ENCODE results near the gene S100A5. TPM values are rescaled to one million over a fixed set of nuclear protein-coding genes. Genes with fewer than 3 reads are reported as not detected.

The S100A5 gene
- 0.98 and 2.3 TPM in 2 replicates for total RNA-seq (2014; rRNA removed; shearing (Covaris generic))

DNA sequence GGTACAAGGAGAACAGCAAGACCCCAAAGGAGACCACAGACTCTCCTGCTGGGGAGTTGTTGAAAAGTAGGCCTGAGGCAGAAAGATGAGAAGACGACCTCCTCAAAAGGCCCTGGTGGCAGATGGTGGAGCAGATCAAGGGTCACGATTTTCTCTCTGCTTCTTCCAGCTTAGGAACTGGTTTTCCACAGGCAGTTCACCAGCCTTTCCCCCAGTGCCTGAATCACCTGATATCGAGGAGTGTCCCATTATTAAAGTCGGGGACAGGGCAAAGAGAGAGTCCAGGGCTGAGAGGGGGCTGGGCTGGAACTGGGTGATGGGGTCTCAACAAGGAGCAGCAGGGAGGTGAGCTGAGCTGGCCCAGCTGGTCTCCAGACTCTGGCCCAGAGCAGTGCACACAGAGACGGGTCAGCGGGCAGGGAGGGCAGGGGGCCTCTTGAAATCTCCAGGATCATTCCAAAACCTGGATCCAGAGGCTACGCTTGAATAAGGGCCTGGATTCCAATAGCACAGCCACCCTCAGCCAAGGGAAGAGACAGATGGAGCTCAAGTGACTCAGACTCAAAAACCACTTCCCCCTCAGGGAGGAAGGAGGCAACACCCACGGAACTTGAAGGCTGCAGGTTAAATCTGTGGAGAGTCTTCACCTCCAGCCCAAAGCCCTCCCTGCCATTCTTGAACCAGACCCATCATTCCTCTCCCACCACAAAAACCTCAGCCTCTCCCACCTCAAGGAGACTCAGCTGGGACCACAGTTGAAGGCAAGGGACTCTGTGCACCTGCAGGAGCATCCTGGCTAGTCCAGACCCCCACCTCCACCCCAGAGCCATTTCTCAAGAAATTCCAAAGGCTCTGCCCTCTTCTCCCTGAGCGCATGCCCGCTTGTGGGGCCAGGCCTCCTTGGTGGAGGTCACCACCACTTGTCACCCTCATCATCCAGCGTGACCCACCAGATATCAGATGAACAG lies at the start of gene S100A5:
TSS of gene S100A5 (minus strand) at position 541 of the 968 bp plus-strand sequence. CDS start 743 bp downstream, outside the sequence.

GRCh38 chr1:153565529-153566374 lies 25.0 kb upstream of the S100A5 start, which contains the start of gene S100A2:
Gene S100A2, minus strand, starts transcription at chr1:153565844. Its CDS starts 1,967 bp downstream, at chr1:153563877.

GRCh38 chr1:153548722-153549688 lies 8.3 kb upstream of the S100A5 start, which contains the start of gene S100A3:
Gene S100A3, minus strand, starts transcription at chr1:153549258. Its CDS starts 773 bp downstream, at chr1:153548485.

DNA sequence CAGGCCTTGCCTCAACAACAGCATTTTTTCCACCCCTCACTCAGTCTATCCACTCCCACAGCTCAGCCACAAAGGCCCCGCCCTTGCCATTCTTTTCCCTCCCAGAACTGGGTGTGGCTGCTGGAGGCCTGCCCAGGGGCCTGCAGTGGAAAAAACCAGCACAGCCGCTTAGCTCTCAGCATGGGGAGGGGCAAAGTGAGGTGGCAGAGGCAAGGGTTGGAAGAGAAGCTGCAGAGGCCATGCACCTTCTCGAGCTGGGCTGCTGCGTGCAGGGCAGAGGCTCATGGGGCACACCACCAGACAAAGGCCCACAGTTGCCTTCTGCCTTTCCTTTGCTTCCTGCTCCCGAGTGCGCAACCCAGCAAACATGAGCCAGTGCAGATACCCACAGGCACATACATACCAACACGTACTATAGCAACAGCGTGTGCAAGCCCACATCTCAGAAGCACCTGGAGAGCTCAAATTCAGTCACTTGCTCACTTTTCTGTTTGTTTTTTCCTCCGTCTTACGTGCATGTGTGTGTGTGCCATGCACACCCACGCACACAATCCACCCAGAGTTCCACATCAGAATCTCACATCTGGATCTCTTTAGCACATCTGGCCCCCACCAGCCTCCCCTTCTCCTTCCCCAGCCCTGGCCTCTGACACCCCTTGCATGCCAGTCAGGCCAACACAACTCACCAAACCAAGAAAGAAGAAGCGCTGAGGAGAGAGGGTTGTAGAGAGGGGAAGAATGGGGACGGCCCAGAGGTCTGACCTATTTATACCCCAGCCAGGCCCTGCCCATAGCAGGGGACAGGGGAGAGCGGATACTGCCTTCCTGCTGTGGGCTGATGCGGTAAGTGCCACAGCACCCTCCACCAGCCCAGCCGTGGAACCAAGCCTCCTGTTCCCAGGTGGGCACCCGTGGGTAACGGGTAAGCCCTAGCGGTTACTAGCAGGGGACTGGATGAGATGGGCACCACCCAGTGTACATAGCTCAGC lies 4.6 kb upstream of the S100A5 start, which contains the start of gene S100A4:
TSS of gene S100A4 (minus strand) at position 740 of the 989 bp plus-strand sequence. CDS start 1,012 bp downstream, outside the sequence.

DNA sequence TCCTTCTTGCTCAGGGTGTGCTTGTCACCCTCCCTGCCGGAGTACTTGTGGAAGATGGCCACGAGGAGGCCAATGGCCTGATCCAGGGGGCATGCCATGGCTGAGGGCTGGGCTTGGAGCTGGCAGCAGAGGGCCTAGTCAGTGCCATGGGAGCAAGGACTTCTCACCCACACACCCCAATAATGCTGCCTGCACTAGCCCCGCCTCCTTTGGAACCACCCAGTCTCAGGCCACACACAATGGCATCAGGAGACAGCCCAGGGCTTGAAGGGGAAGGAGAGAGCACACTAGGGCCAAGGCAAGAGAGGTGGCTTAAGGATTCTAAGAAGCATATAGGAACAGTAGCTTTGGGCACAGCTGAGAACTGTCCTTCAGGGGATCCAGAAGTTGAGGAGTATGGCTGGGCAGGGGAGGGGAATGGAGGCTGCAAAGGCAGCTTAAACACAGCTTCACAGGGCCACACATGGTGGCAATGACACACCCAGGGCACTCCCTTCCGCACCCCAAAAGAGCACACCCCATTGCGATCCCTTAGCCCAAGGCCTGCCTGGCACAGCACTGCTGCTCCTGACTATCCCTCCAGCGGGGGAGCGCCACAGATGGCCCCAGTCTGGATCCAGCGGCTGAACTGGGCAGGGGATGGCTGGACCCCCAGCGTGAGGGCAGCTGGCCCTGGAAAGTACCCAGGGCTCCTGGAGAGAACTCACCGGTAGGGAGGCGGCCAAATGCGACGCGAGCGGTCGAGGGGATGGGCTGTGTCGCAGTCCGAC lies 5.3 kb downstream of the S100A5 start, which contains the start of gene S100A6:
TSS of gene S100A6 (minus strand) at position 750 of the 770 bp plus-strand sequence. CDS start at position 98, 652 bp downstream.

Other genes starting within 250 kb of the S100A5 start
- gene PGLYRP3, start 228.0 kb downstream of the S100A5 start, total RNA-seq (2014; rRNA removed; shearing (Covaris generic)): not detected in 2 replicates
- not detected in 2 replicates for gene PGLYRP4, start 192.1 kb downstream of the S100A5 start, total RNA-seq (2014; rRNA removed; shearing (Covaris generic))
- not detected in 2 replicates for gene S100A9, start 183.1 kb downstream of the S100A5 start, total RNA-seq (2014; rRNA removed; shearing (Covaris generic))
- gene S100A12, start 165.3 kb downstream of the S100A5 start, total RNA-seq (2014; rRNA removed; shearing (Covaris generic)): not detected in 2 replicates
- not detected in 2 replicates for gene S100A8, start 149.9 kb downstream of the S100A5 start, total RNA-seq (2014; rRNA removed; shearing (Covaris generic))
- gene S100A7A, start 124.4 kb downstream of the S100A5 start, total RNA-seq (2014; rRNA removed; shearing (Covaris generic)): not detected in 2 replicates
- not detected in 2 replicates for gene S100A7, start 80.3 kb downstream of the S100A5 start, total RNA-seq (2014; rRNA removed; shearing (Covaris generic))
- gene S100A6, start 4.9 kb downstream of the S100A5 start, total RNA-seq (2014; rRNA removed; shearing (Covaris generic)): 2,053 and 2,077 TPM in 2 replicates
- 142 and 157 TPM in 2 replicates for gene S100A4, start 4.9 kb upstream of the S100A5 start, total RNA-seq (2014; rRNA removed; shearing (Covaris generic))
- 13.9 and 14.8 TPM in 2 replicates for gene S100A3, start 8.3 kb upstream of the S100A5 start, total RNA-seq (2014; rRNA removed; shearing (Covaris generic))
- gene S100A2, start 24.9 kb upstream of the S100A5 start, total RNA-seq (2014; rRNA removed; shearing (Covaris generic)): 53.8 and 59.7 TPM in 2 replicates
- gene S100A16, start 72.2 kb upstream of the S100A5 start, total RNA-seq (2014; rRNA removed; shearing (Covaris generic)): 436 and 451 TPM in 2 replicates
- 1.1 and 1.8 TPM in 2 replicates for gene S100A14, start 75.4 kb upstream of the S100A5 start, total RNA-seq (2014; rRNA removed; shearing (Covaris generic))
- gene S100A13, start 86.6 kb upstream of the S100A5 start, total RNA-seq (2014; rRNA removed; shearing (Covaris generic)): 583 and 631 TPM in 2 replicates
- gene S100A1, start 87.5 kb upstream of the S100A5 start, total RNA-seq (2014; rRNA removed; shearing (Covaris generic)): 151 and 162 TPM in 2 replicates
- 104 and 111 TPM in 2 replicates for gene CHTOP, start 93.1 kb upstream of the S100A5 start, total RNA-seq (2014; rRNA removed; shearing (Covaris generic))
- gene SNAPIN, start 117.8 kb upstream of the S100A5 start, total RNA-seq (2014; rRNA removed; shearing (Covaris generic)): 71.7 and 73.3 TPM in 2 replicates
- 302 and 316 TPM in 2 replicates for gene ILF2, start 130.1 kb upstream of the S100A5 start, total RNA-seq (2014; rRNA removed; shearing (Covaris generic))
- 0.24 and 0.26 TPM in 2 replicates for gene NPR1, start 137.8 kb upstream of the S100A5 start, total RNA-seq (2014; rRNA removed; shearing (Covaris generic))
- gene INTS3, start 187.1 kb upstream of the S100A5 start, total RNA-seq (2014; rRNA removed; shearing (Covaris generic)): 37.6 and 41.5 TPM in 2 replicates
- gene SLC27A3, start 234.5 kb upstream of the S100A5 start, total RNA-seq (2014; rRNA removed; shearing (Covaris generic)): 10.2 and 14.5 TPM in 2 replicates